GM18507 (cell line): ENCODE results near the gene AP2A2.
"Not testable (repeated sequence)": the region's sequence is repeated elsewhere in the genome, so short reads cannot be mapped to it uniquely, and the experiment has no call there.

ENCODE experiments used
- DNase-seq: peaks from one replicate; pipeline ENCODE4 v3.0.0; 2011; ENCODE audit warnings: low read depth; ENCODE audit not compliant: insufficient read length; ENCODE audit errors: extremely low spot score
- FAIRE-seq: peaks from 2 replicates; lab custom pipeline; 2011; peaks lifted over from hg19 to GRCh38; lab: Jason Lieb, UNC

AP2A2 gene

GRCh38 chr11:967995-968751 is 42.5 kb downstream of the AP2A2 start:
- FAIRE-seq (no peak), DNase-seq (no peak)

GRCh38 chr11:968822-969221 is 43.2 kb downstream of the AP2A2 start:
- DNase-seq (no peak), FAIRE-seq (no peak)

GRCh38 chr11:969651-970205 is 44.1 kb downstream of the AP2A2 start:
- FAIRE-seq (no peak), DNase-seq (no peak)

GRCh38 chr11:970319-970871 is 44.7 kb downstream of the AP2A2 start:
- FAIRE-seq: no peak
- no peak for DNase-seq

GRCh38 chr11:971092-971690 is 45.5 kb downstream of the AP2A2 start:
- DNase-seq (no peak), FAIRE-seq (no peak)

- no peak for DNase-seq
- no peak for FAIRE-seq
These were observed 46.2 kb downstream of the AP2A2 start for GRCh38 chr11:971731-972365.

GRCh38 chr11:972523-973211 is 47.0 kb downstream of the AP2A2 start:
- FAIRE-seq (no peak), DNase-seq (no peak)

- no peak for DNase-seq
- FAIRE-seq: no peak
These were observed 47.6 kb downstream of the AP2A2 start for GRCh38 chr11:973237-973636.

GRCh38 chr11:975376-975775 is 49.7 kb downstream of the AP2A2 start:
- not testable (repeated sequence) for DNase-seq

GRCh38 chr11:975827-976226 is 50.2 kb downstream of the AP2A2 start:
- DNase-seq (no peak), FAIRE-seq (no peak)

More at GRCh38 chr11:975376-975775, 49.7 kb downstream of the AP2A2 start:
- not testable (repeated sequence) for FAIRE-seq

GRCh38 chr11:976431-977160 is 50.9 kb downstream of the AP2A2 start:
- no peak for DNase-seq
- no peak for FAIRE-seq

- FAIRE-seq (no peak), DNase-seq (no peak)
These were observed 52.4 kb downstream of the AP2A2 start for GRCh38 chr11:977830-978720.

GRCh38 chr11:978781-979180 is 53.1 kb downstream of the AP2A2 start:
- FAIRE-seq: no peak
- no peak for DNase-seq

- no peak for FAIRE-seq
- DNase-seq: no peak
These were observed 55.0 kb downstream of the AP2A2 start for GRCh38 chr11:980438-981357.

- FAIRE-seq: no peak
These were observed 56.1 kb downstream of the AP2A2 start for GRCh38 chr11:981764-982163.

GRCh38 chr11:984546-984945 is 58.9 kb downstream of the AP2A2 start:
- DNase-seq (no peak), FAIRE-seq (no peak)

More at GRCh38 chr11:981764-982163, 56.1 kb downstream of the AP2A2 start:
- no peak for DNase-seq

- FAIRE-seq (no peak), DNase-seq (no peak)
These were observed 59.7 kb downstream of the AP2A2 start for GRCh38 chr11:985406-985805.
